HUES64 (cell line): Measurements from ENCODE around the gene DUOX1.

Source experiments
- H3K27ac ChIP-seq: 2 replicates; pipeline ENCODE4 v1.7.0; 2013; ENCODE audit warnings: low read depth, low read length, inconsistent platforms
- H3K27me3 ChIP-seq: 2 replicates; pipeline ENCODE4 v1.6.1; 2013; ENCODE audit warnings: mild to moderate bottlenecking, low read length; ENCODE audit not compliant: insufficient read depth
- H3K36me3 ChIP-seq: 2 replicates; pipeline ENCODE4 v1.6.1; 2013; ENCODE audit warnings: mild to moderate bottlenecking, low read length; ENCODE audit not compliant: insufficient read depth
- H3K4me1 ChIP-seq: 2 replicates; pipeline ENCODE4 v1.6.1; 2013; ENCODE audit warnings: mild to moderate bottlenecking, low read length, moderate library complexity; ENCODE audit not compliant: insufficient read depth
- H3K4me3 ChIP-seq: 2 replicates; pipeline ENCODE4 v1.5.1; 2013; ENCODE audit warnings: mild to moderate bottlenecking, low read length, moderate library complexity
- H3K9ac ChIP-seq: 2 replicates; pipeline ENCODE4 v1.6.1; 2013; ENCODE audit warnings: mild to moderate bottlenecking, low read depth, low read length
- H3K9me3 ChIP-seq: 2 replicates; pipeline ENCODE4 v1.6.1; 2013; ENCODE audit warnings: low read depth, low read length; ENCODE audit not compliant: insufficient read depth
- WGBS: fragments of 150-250, 120-280 bp; methylation state at CpG from one replicate; pipeline ENCODE4 v1.1.7; 2013; ENCODE audit warnings: missing lambda C conversion rate; 5-methylcytosine and 5-hydroxymethylcytosine counted together

DUOX1 gene

DNA sequence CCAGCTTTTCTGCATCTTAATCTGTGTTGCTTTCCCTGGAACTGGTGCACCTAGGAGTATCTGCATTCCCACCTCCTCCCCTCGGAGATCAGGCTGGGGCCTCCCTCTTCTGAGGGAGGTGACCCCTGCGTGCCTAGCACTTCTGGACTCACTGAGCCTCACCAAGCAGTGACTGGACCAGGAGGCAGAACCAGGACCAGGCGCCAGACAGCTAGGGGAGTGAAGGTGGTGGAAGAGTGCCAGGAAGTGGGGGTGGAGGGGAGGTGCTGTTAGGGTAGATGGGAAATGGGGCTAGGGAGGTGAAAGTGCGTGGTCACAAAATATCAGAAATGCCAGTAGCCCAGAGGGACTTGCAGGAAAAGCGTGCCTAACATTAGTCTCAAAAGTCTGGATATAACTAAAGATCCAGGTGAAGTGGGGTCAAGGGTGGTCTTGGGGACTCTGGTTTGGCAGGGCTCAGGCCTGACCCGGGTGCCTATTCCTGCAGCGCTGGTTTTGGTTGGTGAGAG is 14.4 kb upstream of the DUOX1 start:
- Histone ChIP-seq H3K4me3 (no peak overlapping the region), H3K27ac (no peak overlapping the region), H3K27me3 (peaks cover 78% of the 10 kb centered on the region), H3K9me3 (no peaks in the 10 kb centered on the region; the same call in 1 of the 2 replicates), H3K36me3 (no peaks in the 10 kb centered on the region), H3K9ac (no peak overlapping the region), H3K4me1 (peaks cover 17% of the 10 kb centered on the region; the same call in 1 of the 2 replicates)
- 87% methylated on average over 7 of the region's 7 CpGs for WGBS

DNA sequence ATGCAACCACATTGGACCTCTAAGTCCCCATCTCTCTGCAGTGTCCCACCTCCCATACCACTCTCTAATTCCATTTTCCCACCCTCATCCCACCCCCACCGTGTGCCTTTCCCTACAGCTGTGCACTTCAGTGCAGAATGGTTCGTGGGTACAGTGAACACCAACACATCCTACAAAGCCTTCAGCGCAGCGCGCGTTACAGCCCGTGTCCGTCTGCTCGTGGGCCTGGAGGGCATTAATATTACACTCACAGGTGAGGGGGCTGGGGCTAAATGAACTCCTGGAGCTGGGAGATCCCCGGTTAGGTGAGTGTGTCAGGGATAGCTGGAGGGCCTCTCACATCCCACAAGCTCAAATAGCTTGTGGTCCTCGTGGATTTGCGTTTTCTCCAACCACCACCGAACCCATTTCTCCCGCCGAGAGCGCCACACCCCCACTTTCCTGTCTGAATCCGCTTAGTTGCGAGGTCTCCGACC is 13.8 kb upstream of the DUOX1 start:
- H3K9me3 ChIP-seq, result no peaks in the 10 kb centered on the region; the same call in 1 of the 2 replicates
- H3K36me3 ChIP-seq, result no peaks in the 10 kb centered on the region
- H3K27ac ChIP-seq, result no peak overlapping the region
- 92% methylated on average over 18 of the region's 19 CpGs for WGBS
- peaks cover 74% of the 10 kb centered on the region for H3K27me3 ChIP-seq
- no peak overlapping the region for H3K9ac ChIP-seq
- no peak overlapping the region for H3K4me3 ChIP-seq
- peaks cover 17% of the 10 kb centered on the region; the same call in 1 of the 2 replicates for H3K4me1 ChIP-seq

DNA sequence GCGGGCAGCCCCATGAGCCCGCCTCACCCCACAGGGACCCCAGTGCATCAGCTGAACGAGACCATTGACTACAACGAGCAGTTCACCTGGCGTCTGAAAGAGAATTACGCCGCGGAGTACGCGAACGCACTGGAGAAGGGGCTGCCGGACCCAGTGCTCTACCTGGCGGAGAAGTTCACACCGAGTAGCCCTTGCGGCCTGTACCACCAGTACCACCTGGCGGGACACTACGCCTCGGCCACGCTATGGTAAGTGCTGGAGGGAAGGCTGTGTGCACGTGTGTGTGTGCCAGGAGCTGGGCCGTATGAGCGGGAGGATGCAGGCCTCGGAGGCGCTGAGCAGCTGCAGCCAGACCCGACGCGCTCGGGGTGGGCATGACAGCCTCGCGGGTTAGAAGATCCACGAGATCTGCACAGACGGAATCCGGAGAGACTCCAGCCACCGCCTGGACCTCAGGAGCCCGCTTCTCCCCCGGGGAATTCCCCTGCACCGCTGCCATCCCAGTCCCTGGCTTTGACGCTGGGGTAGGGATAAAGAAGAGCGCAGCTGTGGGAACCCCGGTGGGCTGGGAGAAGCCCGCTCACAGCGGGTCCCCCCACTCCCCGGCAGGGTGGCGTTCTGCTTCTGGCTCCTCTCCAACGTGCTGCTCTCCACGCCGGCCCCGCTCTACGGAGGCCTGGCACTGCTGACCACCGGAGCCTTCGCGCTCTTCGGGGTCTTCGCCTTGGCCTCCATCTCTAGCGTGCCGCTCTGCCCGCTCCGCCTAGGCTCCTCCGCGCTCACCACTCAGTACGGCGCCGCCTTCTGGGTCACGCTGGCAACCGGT is 13.1 kb upstream of the DUOX1 start:
- Histone ChIP-seq H3K27ac (no peak overlapping the region), H3K9ac (no peak overlapping the region), H3K36me3 (no peaks in the 10 kb centered on the region), H3K27me3 (peaks cover 68% of the 10 kb centered on the region), H3K9me3 (no peaks in the 10 kb centered on the region; the same call in 1 of the 2 replicates), H3K4me1 (peaks cover 17% of the 10 kb centered on the region; the same call in 1 of the 2 replicates), H3K4me3 (no peak overlapping the region)
- 92% methylated on average over 65 of the region's 65 CpGs for WGBS

DNA sequence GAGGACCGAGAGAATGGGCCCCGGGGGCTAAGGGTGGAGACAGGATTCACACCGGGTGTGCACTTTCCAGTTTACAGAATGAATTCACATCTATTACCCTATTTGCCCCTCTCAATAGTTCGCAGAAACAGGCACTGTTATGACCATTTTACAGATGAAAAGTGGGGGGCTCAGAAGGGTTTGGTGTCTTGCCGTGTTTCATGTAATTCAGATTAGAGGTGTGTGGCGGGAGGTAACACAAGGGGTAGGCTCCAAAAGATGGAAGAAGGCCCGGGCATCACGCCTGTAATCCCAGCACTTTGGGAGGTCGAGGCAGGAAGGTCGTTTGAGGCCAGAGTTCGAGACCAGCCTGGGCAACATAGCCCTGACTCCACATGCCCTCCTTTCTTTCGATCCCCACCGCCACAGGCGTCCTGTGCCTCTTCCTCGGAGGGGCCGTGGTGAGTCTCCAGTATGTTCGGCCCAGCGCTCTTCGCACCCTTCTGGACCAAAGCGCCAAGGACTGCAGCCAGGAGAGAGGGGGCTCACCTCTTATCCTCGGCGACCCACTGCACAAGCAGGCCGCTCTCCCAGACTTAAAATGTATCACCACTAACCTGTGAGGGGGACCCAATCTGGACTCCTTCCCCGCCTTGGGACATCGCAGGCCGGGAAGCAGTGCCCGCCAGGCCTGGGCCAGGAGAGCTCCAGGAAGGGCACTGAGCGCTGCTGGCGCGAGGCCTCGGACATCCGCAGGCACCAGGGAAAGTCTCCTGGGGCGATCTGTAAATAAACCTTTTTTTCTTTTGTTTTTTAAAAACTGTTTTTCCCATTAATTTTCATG is 12.3 kb upstream of the DUOX1 start:
- H3K4me1 ChIP-seq, result peaks cover 13% of the 10 kb centered on the region; the same call in 1 of the 2 replicates
- H3K36me3 ChIP-seq, result no peaks in the 10 kb centered on the region
- 88% methylated on average over 33 of the region's 33 CpGs for WGBS
- no peaks in the 10 kb centered on the region; the same call in 1 of the 2 replicates for H3K9me3 ChIP-seq
- no peak overlapping the region for H3K9ac ChIP-seq
- H3K27me3 ChIP-seq, result peaks cover 60% of the 10 kb centered on the region
- H3K4me3 ChIP-seq, result peak overlapping the region; percentile 17; the same call in 1 of the 2 replicates
- H3K27ac ChIP-seq, result no peak overlapping the region

DNA sequence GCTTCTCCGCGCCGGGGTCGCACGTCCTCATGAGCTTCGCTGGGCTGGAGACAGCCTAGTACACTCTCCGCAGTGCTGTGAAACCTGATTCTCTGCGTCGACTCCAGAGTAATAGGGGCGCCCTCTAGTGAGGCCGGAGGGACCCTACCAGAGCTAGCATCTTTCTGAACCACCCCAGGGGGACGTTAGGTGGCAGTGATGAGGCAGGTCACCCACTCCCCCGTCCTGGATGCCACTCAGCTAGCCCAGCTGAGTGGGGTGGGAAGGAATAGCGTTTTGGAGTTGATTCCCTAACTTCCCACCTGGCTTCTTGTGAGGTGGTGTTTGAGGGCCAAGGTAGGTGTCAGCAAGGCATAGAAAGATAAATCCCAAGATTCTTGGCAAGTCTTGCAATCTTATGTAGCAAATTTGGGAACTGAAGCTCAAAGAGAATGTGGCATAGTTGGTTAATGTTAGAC is 11.6 kb upstream of the DUOX1 start:
- Histone ChIP-seq H3K4me1 (peaks cover 13% of the 10 kb centered on the region; the same call in 1 of the 2 replicates), H3K27ac (no peak overlapping the region), H3K9me3 (no peaks in the 10 kb centered on the region; the same call in 1 of the 2 replicates), H3K9ac (no peak overlapping the region), H3K36me3 (no peaks in the 10 kb centered on the region), H3K27me3 (peaks cover 60% of the 10 kb centered on the region), H3K4me3 (peak overlapping the region; percentile 17; the same call in 1 of the 2 replicates)
- WGBS, result 5% methylated on average over 12 of the region's 14 CpGs

DNA sequence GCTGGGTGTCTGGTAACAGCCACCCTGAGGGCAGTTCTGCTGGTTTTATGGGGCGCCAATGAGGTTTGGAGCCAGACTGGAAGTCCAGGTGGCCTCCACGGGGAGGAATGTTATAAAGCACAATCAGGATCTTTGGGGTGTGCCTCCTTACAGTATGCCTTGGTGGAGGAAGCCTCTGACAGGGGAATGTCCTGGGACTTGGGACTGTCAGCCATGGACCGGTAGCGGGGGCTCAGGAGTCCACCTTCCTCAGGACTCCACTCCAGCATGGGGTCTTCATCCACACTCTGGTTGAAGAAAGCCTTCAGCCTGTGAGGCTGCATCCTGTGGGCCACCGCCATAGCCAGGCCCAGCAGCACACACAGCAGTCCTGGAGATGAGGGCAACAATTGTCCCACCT is 10.8 kb upstream of the DUOX1 start:
- Histone ChIP-seq H3K4me3 (no peak overlapping the region), H3K27ac (no peak overlapping the region), H3K27me3 (peaks cover 60% of the 10 kb centered on the region), H3K36me3 (no peaks in the 10 kb centered on the region), H3K9ac (no peak overlapping the region), H3K9me3 (no peaks in the 10 kb centered on the region), H3K4me1 (peaks cover 5% of the 10 kb centered on the region; the same call in 1 of the 2 replicates)
- WGBS, result 93% methylated on average over 5 of the region's 5 CpGs

DNA sequence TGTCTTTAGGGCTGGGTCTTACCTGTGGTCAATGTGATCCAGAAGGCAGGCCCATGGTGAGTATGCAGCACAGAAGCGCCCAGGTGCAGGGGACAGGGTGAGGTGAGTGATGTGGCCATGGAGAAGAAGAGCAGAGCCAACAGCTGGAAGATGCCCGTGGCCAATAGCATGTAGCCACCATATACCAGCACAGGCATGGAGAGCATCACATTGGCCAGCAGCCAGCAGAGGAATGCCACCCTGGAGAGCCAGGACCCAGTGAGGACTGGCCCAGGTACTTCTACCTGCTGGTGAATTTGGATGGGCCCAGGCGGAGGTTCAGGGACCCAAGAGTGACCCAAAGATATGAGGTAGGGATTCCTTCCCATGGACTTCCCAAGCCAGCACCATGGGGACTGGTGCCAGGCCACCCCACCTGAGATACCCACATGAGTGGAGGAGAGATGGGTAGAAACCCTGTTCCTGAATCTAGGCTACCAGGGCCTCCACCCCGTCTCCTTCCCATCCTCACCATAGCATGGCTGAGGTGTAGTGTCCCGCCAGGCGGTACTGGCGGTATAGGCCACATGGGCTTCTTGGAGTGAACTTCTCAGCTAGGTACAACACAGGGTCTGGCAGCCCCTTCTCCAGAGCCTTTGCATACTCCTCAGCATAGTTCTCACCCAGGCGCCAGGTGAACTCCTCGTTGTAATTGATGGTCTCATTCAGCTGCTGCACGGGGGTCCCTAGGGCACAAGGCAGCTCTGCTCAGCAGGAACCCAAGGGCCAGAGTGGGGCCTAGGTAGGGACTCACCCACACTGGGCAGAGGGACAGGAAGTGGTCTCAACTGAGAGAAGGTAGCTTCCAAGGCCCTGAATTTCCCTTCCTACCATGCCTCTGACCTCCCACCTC is 9.5 kb upstream of the DUOX1 start:
- 95% methylated on average over 10 of the region's 10 CpGs for WGBS
- H3K36me3 ChIP-seq, result no peaks in the 10 kb centered on the region
- H3K4me1 ChIP-seq, result no peaks in the 10 kb centered on the region
- no peaks in the 10 kb centered on the region for H3K9me3 ChIP-seq
- H3K9ac ChIP-seq, result no peak overlapping the region
- no peak overlapping the region for H3K4me3 ChIP-seq
- no peak overlapping the region for H3K27ac ChIP-seq
- peaks cover 60% of the 10 kb centered on the region for H3K27me3 ChIP-seq

DNA sequence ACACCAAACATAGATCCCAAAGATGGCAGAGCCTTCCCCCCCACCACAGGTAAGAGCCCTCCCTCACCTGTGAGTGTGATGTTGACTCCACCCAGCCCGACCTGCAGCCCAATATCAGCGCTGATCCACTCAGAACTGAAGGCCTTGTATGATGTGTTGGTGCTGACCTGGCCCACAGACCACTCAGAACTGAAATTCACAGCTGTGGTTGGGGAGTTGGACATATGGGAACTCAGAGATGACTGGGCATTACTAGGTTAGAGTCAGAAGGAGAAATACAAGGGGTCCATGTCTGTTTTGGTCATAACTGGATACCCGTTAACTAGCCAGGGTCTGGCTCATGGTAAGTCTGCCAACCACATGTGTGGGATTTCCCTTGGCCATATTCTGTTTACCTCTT is 8.8 kb upstream of the DUOX1 start:
- Histone ChIP-seq H3K9ac (no peak overlapping the region), H3K9me3 (no peaks in the 10 kb centered on the region), H3K4me3 (no peak overlapping the region), H3K36me3 (no peaks in the 10 kb centered on the region), H3K27me3 (peaks cover 60% of the 10 kb centered on the region), H3K27ac (no peak overlapping the region), H3K4me1 (no peaks in the 10 kb centered on the region)
- WGBS, result 93% methylated on average over 3 of the region's 3 CpGs

DNA sequence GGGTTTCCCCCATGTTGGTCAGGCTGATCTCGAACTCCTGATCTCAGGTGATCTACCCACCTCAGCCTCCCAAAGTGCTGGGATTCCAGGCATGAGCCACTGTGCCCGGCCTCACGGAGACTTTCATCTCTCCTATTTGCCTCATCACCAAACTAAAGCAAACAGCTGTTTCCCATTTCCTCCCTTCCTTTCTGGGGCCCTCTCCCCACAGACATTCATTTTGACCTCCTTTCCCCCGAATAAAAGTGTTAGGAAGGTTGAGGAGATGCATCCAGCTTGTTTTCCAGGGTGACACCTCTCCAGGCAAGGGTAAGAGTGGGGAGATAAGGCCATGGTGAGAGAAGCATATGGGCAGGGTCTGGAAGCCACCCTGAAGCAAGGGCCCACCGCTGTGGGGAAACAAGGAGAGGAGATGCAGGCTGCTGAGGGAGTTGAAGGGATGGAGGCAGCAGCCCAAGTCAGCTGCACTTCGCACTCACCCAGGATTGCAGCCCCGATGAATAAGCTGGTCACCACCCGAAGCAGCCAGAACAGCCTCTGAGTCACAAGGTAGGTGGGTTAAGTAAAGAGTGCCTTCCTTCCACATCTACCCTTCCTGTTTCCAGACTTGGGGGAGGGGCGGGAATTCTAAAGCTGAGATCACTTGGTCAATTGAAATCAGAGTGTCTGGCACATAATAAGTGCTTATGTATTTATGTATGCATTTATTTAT is 7.9 kb upstream of the DUOX1 start:
- no peaks in the 10 kb centered on the region for H3K9me3 ChIP-seq
- no peaks in the 10 kb centered on the region for H3K4me1 ChIP-seq
- no peak overlapping the region for H3K27ac ChIP-seq
- no peak overlapping the region for H3K9ac ChIP-seq
- H3K27me3 ChIP-seq, result peaks cover 60% of the 10 kb centered on the region
- no peaks in the 10 kb centered on the region for H3K36me3 ChIP-seq
- no peak overlapping the region for H3K4me3 ChIP-seq
- WGBS, result 75% methylated on average over 8 of the region's 9 CpGs

DNA sequence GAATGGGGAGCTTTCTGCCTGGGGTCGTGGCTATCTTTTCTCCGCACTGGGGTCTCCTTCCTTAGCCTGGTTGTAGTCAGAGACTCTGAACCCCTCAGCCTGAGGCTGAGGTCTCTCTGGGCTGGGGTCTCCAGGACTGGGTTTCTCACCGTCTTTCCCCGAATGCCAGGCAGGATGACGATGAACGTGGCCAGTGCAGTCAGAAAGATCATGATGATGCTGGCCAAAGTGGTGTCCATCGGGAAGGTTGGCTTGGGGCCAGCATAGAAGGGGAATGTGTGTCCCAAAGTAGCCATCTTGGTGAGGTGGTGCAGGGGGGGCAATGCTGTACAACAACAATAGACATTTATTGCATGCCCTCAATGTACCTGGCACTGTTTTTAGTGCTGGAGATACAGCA is 7.1 kb upstream of the DUOX1 start:
- WGBS, result 91% methylated on average over 7 of the region's 7 CpGs
- no peaks in the 10 kb centered on the region for H3K36me3 ChIP-seq
- H3K4me3 ChIP-seq, result no peak overlapping the region
- no peaks in the 10 kb centered on the region for H3K4me1 ChIP-seq
- H3K27ac ChIP-seq, result no peak overlapping the region
- no peaks in the 10 kb centered on the region for H3K9me3 ChIP-seq
- H3K9ac ChIP-seq, result no peak overlapping the region
- peaks cover 60% of the 10 kb centered on the region for H3K27me3 ChIP-seq
